ENCODE data around the gene CALN1.

Gene CALN1

DNA sequence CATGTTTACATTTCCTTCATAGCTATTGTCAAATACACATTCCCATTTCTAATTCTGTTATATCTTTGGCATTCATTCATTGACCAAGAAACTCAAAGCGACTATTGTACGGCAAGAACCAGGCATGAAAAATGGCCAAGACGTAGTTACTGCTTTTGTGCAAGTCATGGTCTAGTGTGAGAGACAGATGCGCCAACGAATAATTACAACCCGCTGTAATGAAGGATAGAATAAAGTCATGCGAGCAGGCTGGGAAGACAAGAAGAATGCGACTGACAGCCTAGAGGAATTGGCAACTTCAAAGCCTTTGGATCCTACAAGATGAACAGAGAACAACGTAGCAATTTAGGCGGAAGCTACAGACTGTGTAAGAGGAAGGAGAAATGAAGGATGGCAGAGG, 221.2 kb downstream of the CALN1 start:
- H3K27ac Mint-ChIP-seq, result no peak overlapping the region
- TF ChIP-seq CTCF (IDR thresholded peaks at IDR 0.05), result no peak
- no peak for DNase-seq
- H3K27me3 Mint-ChIP-seq (ENCODE audit: low read depth, poor library complexity), result peaks cover 3% of the 10 kb centered on the region
- peaks cover 2% of the 10 kb centered on the region for H3K9me3 Mint-ChIP-seq
- H3K4me3 Mint-ChIP-seq, result no peak overlapping the region
- H3K4me1 Mint-ChIP-seq, result peaks cover 6% of the 10 kb centered on the region
- no peaks in the 10 kb centered on the region for H3K36me3 Mint-ChIP-seq (ENCODE audit: low read depth)

DNA sequence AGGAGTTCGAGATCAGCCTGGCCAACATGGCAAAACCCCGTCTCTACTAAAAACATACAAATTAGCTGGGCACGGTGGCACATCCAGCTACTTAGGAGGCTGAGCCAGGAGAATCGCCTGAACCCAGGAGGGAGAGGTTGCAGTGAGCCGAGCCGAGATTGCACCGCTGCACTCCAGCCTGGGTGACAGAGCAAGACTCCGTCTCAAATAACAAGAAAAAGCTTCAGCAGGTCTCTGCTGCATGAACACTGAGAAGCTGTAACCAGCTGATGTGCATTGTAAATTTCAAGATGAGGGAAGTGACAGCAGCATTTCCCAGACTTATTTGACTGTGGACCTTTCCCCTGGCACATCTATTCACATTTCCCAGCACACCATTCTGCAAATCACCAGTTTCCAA, 222.0 kb downstream of the CALN1 start:
- H3K27ac Mint-ChIP-seq, result no peak overlapping the region
- H3K4me1 Mint-ChIP-seq, result peaks cover 6% of the 10 kb centered on the region
- H3K4me3 Mint-ChIP-seq, result no peak overlapping the region
- peaks cover 4% of the 10 kb centered on the region for H3K9me3 Mint-ChIP-seq
- no peak for TF ChIP-seq CTCF (IDR thresholded peaks at IDR 0.05)
- H3K27me3 Mint-ChIP-seq (ENCODE audit: low read depth, poor library complexity), result peaks cover 3% of the 10 kb centered on the region
- DNase-seq, result peak; percentile 13
- no peaks in the 10 kb centered on the region for H3K36me3 Mint-ChIP-seq (ENCODE audit: low read depth)

- DNase-seq, result no peak
- H3K9me3 Mint-ChIP-seq, result peaks cover 4% of the 10 kb centered on the region
Measured at GRCh38 chr7:72187179-72187578, 225.0 kb downstream of the CALN1 start.

GRCh38 chr7:72183835-72184234, 228.3 kb downstream of the CALN1 start:
- Mint-ChIP-seq H3K27me3 (ENCODE audit: low read depth, poor library complexity) (peaks cover 2% of the 10 kb centered on the region), H3K4me3 (no peak overlapping the region), H3K27ac (no peak overlapping the region), H3K36me3 (ENCODE audit: low read depth) (no peaks in the 10 kb centered on the region), H3K9me3 (peaks cover 4% of the 10 kb centered on the region), H3K4me1 (peaks cover 6% of the 10 kb centered on the region)
- DNase-seq, result no peak
- peak; percentile 28 for TF ChIP-seq CTCF (IDR thresholded peaks at IDR 0.05)

More at GRCh38 chr7:72187179-72187578, 225.0 kb downstream of the CALN1 start:
- H3K4me3 Mint-ChIP-seq, result no peak overlapping the region
- no peak overlapping the region for H3K27ac Mint-ChIP-seq
- H3K27me3 Mint-ChIP-seq (ENCODE audit: low read depth, poor library complexity), result peaks cover 3% of the 10 kb centered on the region
- peaks cover 8% of the 10 kb centered on the region for H3K4me1 Mint-ChIP-seq
- no peak for TF ChIP-seq CTCF (IDR thresholded peaks at IDR 0.05)
- no peaks in the 10 kb centered on the region for H3K36me3 Mint-ChIP-seq (ENCODE audit: low read depth)

- no peaks in the 10 kb centered on the region for H3K36me3 Mint-ChIP-seq (ENCODE audit: low read depth)
- peaks cover 4% of the 10 kb centered on the region for H3K9me3 Mint-ChIP-seq
- no peaks in the 10 kb centered on the region for H3K27me3 Mint-ChIP-seq (ENCODE audit: low read depth, poor library complexity)
- no peak for TF ChIP-seq CTCF (IDR thresholded peaks at IDR 0.05)
- no peak for DNase-seq
- H3K4me3 Mint-ChIP-seq, result no peak overlapping the region
- H3K27ac Mint-ChIP-seq, result no peak overlapping the region
- H3K4me1 Mint-ChIP-seq, result peaks cover 8% of the 10 kb centered on the region
Measured at GRCh38 chr7:72182036-72182435, 230.1 kb downstream of the CALN1 start.

- Mint-ChIP-seq H3K4me3 (no peak overlapping the region), H3K36me3 (ENCODE audit: low read depth) (peaks cover 24% of the 10 kb centered on the region), H3K27ac (no peak overlapping the region), H3K27me3 (ENCODE audit: low read depth, poor library complexity) (no peaks in the 10 kb centered on the region), H3K9me3 (peaks cover 50% of the 10 kb centered on the region), H3K4me1 (peaks cover 22% of the 10 kb centered on the region)
- no peak for DNase-seq
- TF ChIP-seq CTCF (IDR thresholded peaks at IDR 0.05), result no peak
Measured at GRCh38 chr7:72176875-72177274, 235.3 kb downstream of the CALN1 start.
